ENCODE measurements around the gene AK8.

AK8 gene

DNA sequence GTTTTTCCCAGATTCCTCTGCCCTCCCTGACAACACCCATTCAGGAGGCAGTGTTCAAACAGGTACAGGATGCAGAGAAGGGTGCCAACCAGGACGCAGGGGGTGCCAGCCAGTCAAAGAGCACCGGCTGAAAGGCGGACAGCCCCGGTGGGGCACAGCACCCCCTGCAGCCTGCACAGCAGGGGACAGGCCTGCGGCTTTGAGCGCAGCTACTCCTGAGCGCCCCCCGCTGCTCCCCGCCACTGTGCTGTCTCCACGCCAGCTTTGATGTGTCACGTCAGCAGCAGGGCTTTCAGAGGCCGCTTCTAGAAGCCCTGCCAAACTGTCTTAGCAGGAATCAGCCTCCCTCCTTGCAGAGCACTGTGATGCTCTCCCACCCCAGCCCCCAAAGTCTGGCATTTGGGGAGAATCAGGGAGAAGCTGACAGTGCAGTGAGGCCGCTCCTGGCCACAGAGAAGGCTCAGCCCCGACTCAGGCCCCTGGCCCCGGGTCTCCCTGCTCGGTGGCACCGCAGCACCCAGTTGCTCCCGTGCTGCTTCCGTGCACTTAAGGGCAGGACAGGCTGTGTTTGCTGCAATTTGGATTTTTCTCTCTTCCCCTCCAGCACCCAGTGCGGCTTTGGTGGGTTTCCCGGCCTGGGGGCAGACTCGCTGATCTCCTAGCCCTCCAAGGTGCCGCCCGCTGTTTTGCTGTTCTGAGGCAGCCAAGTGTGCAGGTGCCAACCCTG is 20.3 kb downstream of the AK8 start:
- no peak for DNase-seq (ENCODE audit: low read depth)

DNA sequence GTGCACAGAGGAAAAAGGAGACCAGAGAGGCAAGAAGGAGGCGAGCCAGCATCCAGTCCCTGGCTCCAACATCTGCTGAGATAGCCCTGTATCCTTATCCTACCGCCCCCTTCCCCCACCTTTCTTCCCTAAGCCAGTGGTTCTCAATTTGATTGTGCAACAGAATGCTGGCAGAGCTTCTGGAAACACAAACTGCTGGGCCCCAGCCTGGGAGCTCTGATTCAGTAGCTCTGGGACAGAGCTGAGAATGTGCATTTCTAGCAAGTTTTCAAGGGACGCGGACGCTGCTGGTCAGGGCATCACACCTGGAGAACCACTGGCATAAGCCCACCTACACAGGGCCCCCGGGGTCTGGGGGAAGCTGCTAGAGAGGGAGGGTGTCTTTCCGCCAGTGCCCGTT is 21.1 kb downstream of the AK8 start:
- DNase-seq (ENCODE audit: low read depth), result no peak

DNA sequence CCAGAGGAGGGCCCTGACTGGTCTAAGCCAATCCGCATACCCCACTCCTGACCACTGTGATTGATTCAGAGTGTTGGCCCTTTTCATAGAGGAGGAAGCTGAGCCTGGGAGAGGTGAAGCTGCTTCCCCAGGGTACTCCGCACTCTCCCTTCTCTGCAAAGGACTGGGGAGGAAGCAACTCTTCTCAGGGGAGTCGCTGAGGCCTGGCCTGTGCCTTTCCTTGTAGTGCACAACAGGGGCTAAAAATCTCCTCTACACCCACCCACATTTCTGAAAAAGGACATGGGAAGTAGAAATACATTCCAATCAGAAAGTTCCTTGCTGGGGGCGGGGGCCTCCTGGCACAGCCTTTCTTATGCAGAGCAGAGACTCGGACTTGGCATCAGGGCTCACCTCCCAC is 22.2 kb downstream of the AK8 start:
- DNase-seq (ENCODE audit: low read depth), result no peak

DNA sequence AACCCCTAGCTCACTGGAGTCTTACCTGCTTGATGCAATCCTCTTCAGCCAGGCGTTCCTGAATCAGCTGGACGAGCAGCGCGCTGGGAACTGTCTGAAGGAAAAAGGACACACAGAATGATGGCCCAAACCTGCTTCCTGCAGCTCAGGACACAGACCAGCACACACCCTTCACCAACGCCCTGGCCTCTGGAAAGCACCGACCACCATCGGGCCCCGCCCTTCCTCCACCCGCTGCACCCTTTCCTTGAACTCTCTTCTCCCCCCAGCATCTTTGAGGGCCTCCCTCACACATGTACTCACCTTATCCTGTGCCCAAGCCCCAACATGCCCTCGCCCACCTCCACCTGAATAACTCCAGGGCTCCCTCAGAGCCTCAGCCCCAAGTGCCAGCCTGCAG is 23.3 kb downstream of the AK8 start:
- DNase-seq (ENCODE audit: low read depth), result no peak

DNA sequence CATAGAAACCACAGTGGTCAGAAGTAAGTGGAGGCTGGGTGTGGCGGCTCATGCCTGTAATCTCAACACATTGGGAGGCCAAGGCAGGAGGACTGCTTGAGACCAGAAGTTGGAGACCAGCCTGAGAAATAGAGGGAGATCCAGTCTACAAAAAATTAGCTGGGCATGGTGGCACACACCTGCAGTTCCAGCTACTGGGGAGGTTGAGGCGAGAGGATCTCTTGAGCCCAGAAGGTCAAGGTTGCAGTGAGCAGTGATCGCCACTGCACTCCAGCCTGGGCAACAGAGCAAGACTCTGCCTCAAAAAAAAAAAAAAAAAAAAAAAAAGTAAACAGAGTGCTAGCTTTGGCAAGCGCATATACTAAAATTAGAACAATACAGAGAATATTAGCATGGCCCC is 24.6 kb downstream of the AK8 start:
- DNase-seq (ENCODE audit: low read depth), result no peak

DNA sequence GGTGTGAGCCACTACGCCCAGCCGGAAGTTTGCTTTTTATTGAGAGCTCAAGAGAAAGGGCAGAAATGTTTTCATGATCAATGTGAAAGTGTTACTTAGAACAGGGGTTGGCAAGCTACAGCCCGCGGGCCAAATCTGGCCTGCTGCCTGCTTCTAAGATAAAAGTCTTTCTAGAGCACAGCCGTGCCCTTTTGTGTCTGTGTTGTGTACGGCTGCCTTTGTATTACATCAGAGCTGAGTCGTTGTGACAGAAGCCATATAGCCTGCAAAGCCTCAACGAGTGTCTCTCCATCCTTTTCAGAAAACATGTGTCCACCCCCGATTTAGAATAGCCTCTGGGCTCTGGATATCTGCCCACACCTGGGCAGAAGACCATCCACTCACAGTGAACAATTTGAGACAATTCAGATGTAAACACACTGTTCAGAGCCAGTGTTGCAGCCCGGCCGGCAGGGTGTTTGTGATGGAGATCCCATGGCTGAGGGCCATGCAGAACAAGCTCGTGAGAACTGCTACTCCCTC is 28.8 kb downstream of the AK8 start:
- no peak for DNase-seq (ENCODE audit: low read depth)

DNA sequence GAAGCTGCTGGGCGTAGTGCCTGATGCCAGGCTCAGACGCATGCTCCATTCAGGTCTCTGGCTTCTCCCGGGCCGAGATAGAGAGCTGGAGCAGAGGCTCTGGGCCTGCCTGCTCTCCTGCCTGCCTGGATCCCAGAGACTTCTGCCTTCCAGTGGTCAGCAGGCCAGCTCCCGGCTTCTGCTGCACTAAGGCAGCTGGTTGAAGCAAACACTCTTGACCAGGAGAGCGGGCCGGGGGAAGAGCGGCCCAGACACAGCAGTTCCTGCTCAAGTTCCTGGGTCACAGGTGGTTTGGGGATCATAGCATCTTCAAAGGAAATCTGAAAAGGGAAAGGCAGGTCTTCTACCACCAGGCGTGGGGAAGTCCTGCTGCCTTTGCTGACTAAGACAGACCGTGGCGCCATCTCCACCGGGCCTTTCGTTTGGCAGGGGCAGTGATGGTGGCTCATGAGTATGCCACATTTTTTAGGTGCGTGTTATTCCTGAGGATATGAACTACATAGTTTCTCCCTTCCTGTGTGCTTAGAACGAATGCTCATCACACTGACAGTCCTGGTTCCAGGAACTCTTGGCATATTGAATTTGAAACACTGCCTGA is 31.1 kb downstream of the AK8 start:
- no peak for DNase-seq (ENCODE audit: low read depth)

DNA sequence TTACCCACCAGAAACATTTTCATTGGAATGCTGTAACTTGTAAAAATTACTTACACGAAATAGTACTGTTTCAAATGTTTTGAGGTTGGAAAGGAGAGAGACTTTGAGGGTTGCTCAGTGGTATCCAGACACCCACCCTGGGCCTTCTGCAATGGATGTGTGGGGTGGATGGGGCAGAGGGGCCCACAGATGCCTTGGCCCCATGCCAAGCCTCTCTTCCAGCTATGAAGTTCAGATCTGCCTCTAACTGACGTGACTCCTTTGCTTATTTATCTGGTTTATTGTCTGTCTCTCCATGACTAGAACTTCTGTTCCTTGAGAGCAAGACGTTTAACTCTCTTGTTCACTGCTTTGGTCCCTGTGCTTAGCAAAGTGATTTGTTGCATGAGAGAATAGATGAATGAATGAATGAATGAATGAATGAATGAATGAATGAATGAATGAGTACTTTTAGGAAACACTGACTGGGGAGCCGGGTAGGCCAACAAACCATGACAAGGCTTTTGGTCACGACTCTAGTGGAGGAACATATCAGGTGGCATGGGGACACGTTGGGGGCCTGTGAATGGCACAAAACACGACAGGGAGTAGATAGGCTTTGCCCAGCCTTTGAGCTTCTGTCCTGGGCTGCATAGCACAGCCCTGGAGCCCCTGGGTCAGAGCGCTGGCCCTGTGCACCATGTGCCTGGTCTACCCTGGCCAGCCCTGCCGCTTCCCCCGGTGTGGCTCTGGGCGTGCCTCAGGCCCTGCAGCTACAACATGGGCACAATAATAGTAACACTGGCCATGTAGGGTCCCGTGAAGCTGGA is 31.8 kb downstream of the AK8 start:
- DNase-seq (ENCODE audit: low read depth), result no peak

DNA sequence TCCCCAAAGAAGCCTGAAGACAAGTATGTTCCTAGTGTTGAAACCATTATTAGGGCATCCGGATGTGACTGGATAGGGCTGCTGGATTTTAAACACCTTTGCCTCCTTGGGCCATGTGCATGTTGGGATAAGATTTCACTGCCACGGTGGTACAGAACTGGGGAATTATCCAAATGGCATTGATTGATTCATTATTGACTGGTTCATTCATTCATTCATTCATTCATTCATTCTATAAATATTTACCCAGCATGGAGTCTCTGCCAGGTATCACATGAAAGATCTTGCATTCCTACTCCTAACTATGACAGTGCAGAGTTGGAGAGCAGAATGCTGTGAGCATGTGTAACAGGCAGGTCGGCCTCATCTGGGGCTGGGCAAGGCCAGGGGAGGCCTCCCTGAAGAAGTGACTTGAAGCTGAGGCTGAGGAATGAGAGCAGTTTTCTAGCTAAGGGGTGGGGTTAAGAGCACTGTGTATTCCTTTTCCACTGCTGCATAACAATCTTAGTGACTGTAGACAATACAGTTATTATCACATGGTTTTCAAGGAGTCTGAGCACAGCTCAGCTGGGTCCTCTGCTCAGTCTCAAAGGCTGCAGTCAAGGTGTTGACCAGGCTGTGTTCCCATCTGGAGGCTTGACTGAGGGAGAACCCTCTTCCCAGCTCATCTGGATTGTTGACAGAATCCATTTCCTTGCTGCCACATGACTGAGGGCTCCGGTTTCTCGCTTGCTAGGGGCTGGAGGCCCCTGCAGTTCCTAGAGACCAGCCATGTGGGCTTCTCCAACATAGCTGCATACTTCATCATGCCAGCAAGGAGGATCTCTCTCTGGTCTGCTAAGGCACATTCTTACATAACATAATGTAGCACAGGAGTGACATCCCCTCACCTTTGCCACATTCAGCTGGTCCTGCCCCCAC is 35.7 kb downstream of the AK8 start:
- DNase-seq (ENCODE audit: low read depth), result no peak

DNA sequence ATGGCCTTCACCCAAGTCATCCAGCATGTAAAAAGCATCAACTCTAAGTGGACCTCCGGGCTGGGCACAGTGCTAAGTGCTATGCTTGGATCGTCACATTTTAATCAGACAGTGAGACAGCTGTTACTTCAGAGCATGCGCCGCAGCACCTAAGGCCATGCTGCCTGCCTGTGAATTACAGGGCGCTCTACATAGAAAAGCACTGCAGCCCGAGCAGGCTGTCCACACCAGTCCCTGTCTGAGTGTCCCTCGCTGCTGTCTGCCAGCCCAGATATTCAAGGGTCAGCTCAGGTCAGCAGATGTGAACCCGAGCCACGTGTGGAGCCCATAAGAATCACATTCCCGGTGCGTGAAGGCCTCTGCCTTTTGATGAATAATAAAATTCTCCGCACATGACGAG is 37.1 kb downstream of the AK8 start:
- DNase-seq (ENCODE audit: low read depth), result no peak

DNA sequence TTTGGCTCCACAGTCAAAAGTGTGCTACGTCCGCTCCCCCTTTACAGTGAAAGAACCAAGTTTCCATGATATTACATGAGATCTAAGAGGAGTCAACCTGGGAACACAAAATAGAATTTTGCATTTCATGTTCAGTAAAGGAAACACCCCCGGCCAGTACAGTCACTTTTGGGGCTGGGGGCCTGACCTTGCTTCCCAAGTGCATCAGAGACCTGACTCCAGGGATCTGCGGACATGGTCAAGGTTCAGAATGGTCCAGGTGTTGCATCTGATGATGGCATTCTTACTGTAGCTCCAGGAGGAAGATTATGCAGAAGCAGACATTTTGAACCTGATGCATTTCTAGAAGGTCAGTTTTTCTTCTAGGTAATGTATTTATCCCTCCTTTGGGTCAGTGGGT is 39.8 kb downstream of the AK8 start:
- no peak for DNase-seq (ENCODE audit: low read depth)

DNA sequence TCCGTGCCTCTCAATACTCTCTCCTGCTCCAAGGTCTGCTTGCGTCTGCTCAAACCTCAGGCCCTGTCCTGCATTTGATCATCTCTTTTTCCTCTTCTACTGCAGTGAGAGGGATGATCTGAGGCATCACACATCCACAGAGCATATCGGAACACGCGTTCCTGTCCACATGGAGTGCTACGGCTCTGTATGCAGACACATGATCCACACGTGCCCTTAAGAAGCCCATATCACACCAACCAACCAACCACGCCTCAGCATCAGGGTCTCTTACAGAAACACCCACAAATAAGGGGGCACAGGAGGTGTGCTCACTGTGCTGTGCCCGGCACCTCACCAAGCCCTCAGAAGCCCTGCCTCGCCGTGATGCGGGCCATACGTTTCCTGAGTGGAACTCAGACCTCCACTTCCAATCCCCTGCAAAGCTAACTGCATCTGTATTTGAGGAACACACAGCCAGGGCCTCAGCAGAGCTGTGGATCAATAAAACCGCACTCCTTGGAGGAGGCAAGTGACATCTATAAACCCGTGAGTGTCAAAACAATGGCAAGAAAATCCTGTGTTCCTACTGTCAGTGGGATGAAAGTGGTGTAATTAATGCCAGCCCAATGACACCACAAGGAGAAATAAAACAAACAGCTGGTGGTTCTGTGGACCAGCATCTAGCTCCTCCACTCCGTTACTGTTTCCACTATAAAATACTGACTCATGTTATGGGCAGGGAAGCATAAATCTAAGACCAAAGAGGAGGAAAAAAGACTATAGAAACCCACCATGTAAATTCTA is 40.4 kb downstream of the AK8 start:
- no peak for DNase-seq (ENCODE audit: low read depth)

DNA sequence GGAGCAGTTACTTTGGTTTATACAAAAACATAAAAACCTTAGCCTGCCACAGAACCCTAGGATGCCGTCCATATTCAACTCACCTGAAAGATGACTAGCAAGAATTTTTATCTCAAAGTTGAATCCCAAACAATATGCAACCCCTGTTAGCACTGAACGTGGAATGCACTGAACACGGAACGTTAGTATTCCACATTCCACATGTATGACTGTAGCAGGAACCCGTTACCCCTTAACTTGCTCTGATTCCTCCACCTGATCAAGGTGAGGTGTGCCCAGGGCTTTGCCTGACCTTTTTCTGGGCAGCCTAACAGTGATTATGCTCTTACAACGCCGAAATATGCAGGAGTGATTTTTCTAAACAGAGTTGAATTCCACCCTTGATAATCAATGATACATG is 43.7 kb downstream of the AK8 start:
- no peak for DNase-seq (ENCODE audit: low read depth)

DNA sequence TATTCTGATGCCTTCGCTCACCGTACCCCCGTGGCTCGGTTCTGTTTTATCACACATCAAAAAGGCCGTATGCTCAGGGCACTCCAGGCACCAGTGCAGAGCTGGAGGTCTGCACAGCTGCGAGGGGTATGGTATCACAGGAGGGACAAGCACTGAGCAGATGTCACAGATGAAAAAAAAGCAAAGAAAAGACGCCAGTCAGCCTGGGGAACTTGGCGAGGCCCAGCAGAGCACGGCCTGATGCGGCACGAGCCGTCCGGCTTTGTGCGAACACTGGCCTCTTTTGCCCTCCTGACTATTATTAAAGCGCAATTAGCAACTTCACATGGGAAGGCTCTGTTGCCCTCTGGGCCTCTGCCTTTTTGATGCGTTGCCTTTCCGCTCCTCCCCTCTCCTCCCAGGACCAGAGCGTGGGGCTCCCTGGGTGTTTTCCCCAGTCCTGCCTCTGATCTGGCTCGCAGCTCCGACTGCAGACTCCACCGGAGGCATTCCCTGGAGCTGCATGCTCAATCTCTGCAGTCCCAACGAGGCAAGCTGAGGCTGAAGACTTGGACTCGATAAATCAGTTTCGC is 44.4 kb downstream of the AK8 start:
- DNase-seq (ENCODE audit: low read depth), result no peak

DNA sequence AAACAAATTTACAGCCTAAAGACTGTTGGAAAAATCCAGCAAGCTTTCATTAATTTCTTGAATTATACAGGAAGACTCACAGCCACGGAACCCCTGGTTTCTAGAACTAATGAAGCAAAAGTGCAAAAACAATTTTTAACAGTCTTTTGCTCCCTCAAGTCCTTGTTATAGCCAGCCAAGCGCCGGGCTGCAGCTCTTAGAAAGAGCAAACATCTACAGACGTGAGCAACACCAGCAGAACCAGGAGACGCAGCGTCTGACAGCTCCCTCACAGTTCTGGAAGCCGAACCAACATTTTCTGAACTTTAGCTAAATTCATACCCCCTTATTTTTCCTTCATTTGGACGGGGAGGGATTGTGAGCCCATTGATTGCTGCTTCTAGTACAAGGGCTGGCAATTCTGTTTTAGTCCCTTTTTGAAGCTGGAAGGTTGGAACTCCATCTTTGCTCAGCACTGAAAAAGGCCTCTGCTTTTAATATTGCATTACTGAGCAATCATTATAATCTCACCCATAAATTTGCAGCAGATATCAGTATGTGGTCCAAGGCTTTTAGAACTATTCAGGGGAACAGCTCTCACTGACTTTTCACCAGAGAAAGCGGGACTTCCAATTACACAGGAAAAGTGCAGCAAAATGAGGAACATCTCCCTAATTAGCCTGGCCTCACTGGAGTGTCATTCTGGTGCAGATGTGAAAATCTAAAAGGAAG is 45.8 kb downstream of the AK8 start:
- no peak for DNase-seq (ENCODE audit: low read depth)

DNA sequence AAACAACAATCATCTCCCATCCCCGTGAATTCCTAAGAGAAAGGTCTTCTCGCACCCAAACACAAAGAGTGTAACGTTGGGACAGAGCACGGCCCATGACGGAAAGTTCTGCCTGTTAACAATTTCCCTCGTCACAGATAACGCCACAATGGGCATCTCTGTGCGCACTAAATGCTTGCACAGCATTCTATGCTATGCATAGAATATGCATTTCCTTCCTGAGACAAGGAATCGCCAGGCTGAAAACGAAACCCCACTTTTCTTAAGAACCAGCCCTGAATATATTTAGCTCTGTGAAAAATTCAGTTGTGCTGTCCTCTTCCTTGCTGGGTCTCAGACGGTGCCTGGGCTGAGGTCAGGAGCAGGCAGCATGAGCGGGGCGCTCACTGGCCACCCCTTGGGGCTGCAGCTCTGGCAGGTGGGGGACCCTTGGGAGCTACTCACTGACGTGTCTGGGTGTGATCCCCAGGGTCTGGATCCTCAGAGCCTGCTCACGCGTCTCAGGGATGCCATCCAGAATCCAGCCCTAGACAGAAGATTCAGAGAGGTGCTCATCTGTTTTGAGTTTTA is 49.8 kb downstream of the AK8 start:
- no peak for DNase-seq (ENCODE audit: low read depth)

DNA sequence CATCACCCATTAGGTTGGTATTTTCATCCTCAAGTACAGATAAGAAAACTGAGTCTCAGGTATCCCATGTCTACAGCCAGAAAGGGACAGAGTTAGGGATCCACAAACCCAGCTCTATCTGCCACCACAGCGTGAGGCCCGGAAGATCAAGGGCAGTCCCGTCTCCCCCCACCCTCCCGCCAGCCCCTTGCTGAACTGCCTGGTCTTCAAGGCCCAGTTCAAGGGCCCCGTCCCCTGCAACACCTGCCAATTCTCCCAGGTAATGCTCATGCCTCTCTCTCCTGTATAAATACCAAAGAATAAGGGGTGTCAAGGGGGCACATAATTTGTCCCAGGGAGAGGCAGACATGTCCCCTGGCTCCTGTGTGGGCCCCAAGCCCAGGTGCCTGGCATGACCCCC is 50.7 kb downstream of the AK8 start:
- DNase-seq (ENCODE audit: low read depth), result no peak

DNA sequence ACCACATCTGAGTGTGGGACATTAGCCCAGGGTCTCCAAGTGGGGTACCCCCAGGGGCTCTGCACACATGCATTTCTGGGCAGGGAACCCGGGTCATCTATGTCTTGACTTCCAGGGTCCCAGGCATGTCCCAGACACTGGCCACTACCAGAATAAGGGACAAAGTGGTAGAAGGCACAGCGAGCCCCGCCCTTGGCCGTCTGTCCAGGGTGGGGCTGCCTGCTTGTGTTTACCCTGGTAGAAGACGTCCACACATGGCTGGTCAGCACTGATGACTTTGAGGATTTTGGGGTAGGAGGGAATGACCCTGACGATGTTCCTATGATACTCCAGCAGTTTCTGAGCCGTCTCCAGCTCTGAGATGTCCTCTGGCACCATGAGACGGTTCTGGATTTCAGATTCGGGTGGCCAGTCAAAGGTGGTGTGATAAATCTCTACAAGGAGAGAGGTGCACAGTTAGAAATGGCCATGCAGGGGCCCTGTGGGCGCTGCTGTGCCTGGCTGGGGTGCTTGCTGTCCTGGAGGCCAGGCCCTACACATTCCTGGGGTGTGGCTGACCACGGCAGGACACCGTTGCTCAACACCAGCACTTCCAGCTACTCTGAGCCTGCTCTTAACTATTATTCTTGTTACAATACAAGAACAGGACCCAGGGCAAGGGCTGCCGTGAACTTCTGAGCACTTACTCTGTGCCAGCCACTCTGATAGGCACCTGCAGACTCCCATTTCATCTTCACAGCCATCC is 51.3 kb downstream of the AK8 start:
- no peak for DNase-seq (ENCODE audit: low read depth)

DNA sequence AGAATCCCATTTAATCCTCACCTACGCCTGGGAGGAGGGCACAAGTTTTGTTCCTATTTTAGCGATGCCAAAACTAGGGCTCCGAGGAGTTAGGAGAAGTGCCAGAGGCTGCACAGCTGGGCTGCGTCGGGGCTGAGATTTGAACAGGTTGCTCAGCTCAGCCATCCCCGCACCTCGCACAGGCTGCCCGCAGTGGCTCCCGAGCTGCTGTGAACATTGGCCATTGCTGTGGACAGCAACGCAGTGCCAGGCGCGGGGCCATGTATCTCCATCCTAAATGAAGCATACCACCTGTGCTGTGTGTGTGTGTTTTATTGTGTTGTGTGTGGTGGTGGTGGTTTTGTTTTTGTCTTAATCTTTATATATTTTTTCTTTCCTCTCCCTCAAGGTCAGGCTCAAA is 52.0 kb downstream of the AK8 start:
- no peak for DNase-seq (ENCODE audit: low read depth)

All from T-helper 22 cell (primary cell).